IMR-90 (cell line): ENCODE data around the gene IRF2BP1. TPM values are rescaled to one million over a fixed set of nuclear protein-coding genes. Genes with fewer than 3 reads are reported as not detected.

Source experiments
- ATAC-seq: fragments of 200-7000 bp; cut with Tn5 transposase; 2 replicates; pipeline ENCODE4 v1.9.1; 2020; ENCODE audit warnings: low read depth, mild to moderate bottlenecking, moderate library complexity
- BruUV-seq: library from RNA; stranded (reverse); fragments of 400-500 nt; replicated peaks from 2 replicates; lab custom pipeline; 2021; lab: Mats Ljungman, UMichigan
- CTCF ChIA-PET: fragments of 300-600 bp; formaldehyde crosslinking; extraction: SDS; loops from one replicate; lab custom pipeline; 2021; ENCODE audit warnings: antibody characterized with exemption; lab: Yijun Ruan, JAX
- POLR2A ChIA-PET: fragments of 300-600 bp; sonication (Branson Sonifier 250); formaldehyde crosslinking; loops from one replicate; lab custom pipeline; 2022; ENCODE audit warnings: antibody characterized with exemption; ENCODE audit not compliant: unreplicated experiment; lab: Charles Lee
- DNase-seq: peaks from one replicate; pipeline ENCODE4 v3.0.0; 2013
- H2AFZ ChIP-seq: replicated peaks from 2 replicates; pipeline ENCODE3; 2013; ENCODE audit warnings: low read length, mild to moderate bottlenecking; ENCODE audit not compliant: poor library complexity
- H2AK5ac ChIP-seq: 2 replicates; pipeline ENCODE4 v1.6.1; 2013; ENCODE audit warnings: low read depth, low read length, inconsistent platforms
- H2AK9ac ChIP-seq: replicated peaks from 2 replicates; pipeline ENCODE3; 2013; ENCODE audit warnings: mild to moderate bottlenecking, low read depth, low read length, moderate library complexity; ENCODE audit not compliant: poor library complexity
- H2BK120ac ChIP-seq: 2 replicates; pipeline ENCODE4 v1.6.1; 2013; ENCODE audit warnings: low read depth, low read length, inconsistent platforms
- H2BK15ac ChIP-seq: 3 replicates; pipeline ENCODE4 v1.6.1; 2013; ENCODE audit warnings: low read depth, low read length, inconsistent platforms
- H2BK20ac ChIP-seq: 2 replicates; pipeline ENCODE4 v1.6.1; 2013; ENCODE audit warnings: low read depth, mild to moderate bottlenecking, inconsistent platforms, low read length, moderate library complexity
- H2BK5ac ChIP-seq: 2 replicates; pipeline ENCODE4 v1.6.1; 2013; ENCODE audit warnings: mild to moderate bottlenecking, low read depth, low read length, inconsistent platforms; ENCODE audit not compliant: poor library complexity, severe bottlenecking
- H3K14ac ChIP-seq: replicated peaks from 2 replicates; pipeline ENCODE4 v1.6.1; 2013; ENCODE audit warnings: low read depth, low read length, inconsistent platforms
- H3K18ac ChIP-seq: 2 replicates; pipeline ENCODE4 v1.6.1; 2013; ENCODE audit warnings: low read depth, low read length, control low read depth
- H3K23ac ChIP-seq: 2 replicates; pipeline ENCODE4 v1.6.1; 2013; ENCODE audit warnings: low read depth, low read length, inconsistent platforms
- H3K27ac ChIP-seq: 2 replicates; pipeline ENCODE4 v1.5.1; 2013; ENCODE audit warnings: mild to moderate bottlenecking, control low read depth, low read length; ENCODE audit not compliant: insufficient read depth
- H3K27me3 ChIP-seq: 2 replicates; pipeline ENCODE4 v1.6.1; 2013; ENCODE audit warnings: low read length; ENCODE audit not compliant: control insufficient read depth, insufficient read depth
- H3K36me3 ChIP-seq: 2 replicates; pipeline ENCODE4 v1.6.1; 2013; ENCODE audit warnings: low read length, mixed read lengths; ENCODE audit not compliant: control insufficient read depth, insufficient read depth
- H3K4ac ChIP-seq: 2 replicates; pipeline ENCODE4 v1.6.1; 2013; ENCODE audit warnings: low read depth, low read length, inconsistent platforms
- H3K4me1 ChIP-seq: 2 replicates; pipeline ENCODE4 v1.6.1; 2013; ENCODE audit warnings: low read length, mixed read lengths; ENCODE audit not compliant: control insufficient read depth, insufficient read depth
- H3K4me2 ChIP-seq: 2 replicates; pipeline ENCODE4 v1.6.1; 2013; ENCODE audit warnings: low read depth, mild to moderate bottlenecking, control low read depth, low read length, moderate library complexity
- H3K4me3 ChIP-seq: 2 replicates; pipeline ENCODE4 v1.5.1; 2013; ENCODE audit warnings: low read depth, mild to moderate bottlenecking, control low read depth, low read length, moderate library complexity; ENCODE audit not compliant: insufficient read depth
- H3K56ac ChIP-seq: 2 replicates; pipeline ENCODE4 v1.6.1; 2013; ENCODE audit warnings: low read length, inconsistent platforms; ENCODE audit not compliant: insufficient read depth; ENCODE audit errors: extremely low read depth
- H3K79me1 ChIP-seq, 2 experiments: 2 replicates each; pipeline ENCODE4 v1.6.1; 2013; ENCODE audit warnings: low read length in 2 of 2, inconsistent platforms in 1 of 2, low read depth in 1 of 2
- H3K9ac ChIP-seq: 2 replicates; pipeline ENCODE4 v1.6.1; 2013; ENCODE audit warnings: low read depth, low read length, control low read depth
- H3K9me1 ChIP-seq: 2 replicates; pipeline ENCODE4 v1.6.1; 2013; ENCODE audit warnings: low read length, inconsistent platforms; ENCODE audit not compliant: insufficient read depth
- H3K9me3 ChIP-seq: 2 replicates; pipeline ENCODE4 v1.6.1; 2013; ENCODE audit warnings: low read length; ENCODE audit not compliant: control insufficient read depth, insufficient read depth
- H4K20me1 ChIP-seq: 2 replicates; pipeline ENCODE4 v1.6.1; 2013; ENCODE audit warnings: low read length, inconsistent platforms; ENCODE audit not compliant: insufficient read depth
- H4K5ac ChIP-seq: 2 replicates; pipeline ENCODE4 v1.6.1; 2013; ENCODE audit warnings: mild to moderate bottlenecking, low read depth, low read length, control low read depth
- H4K8ac ChIP-seq, 2 experiments: 2 replicates each; pipeline ENCODE4 v1.6.1; 2013; ENCODE audit warnings: low read depth in 2 of 2, low read length in 2 of 2, control low read depth in 1 of 2, inconsistent platforms in 1 of 2
- H4K91ac ChIP-seq: 2 replicates; pipeline ENCODE4 v1.6.1; 2013; ENCODE audit warnings: low read depth, low read length, inconsistent platforms; ENCODE audit not compliant: insufficient read depth
- BHLHE40 ChIP-seq: fragments of 150-350 bp; IDR thresholded peaks from 2 replicates; pipeline ENCODE4 v1.6.1; 2016; ENCODE audit warnings: mild to moderate bottlenecking, low read depth, low read length
- POLR2A ChIP-seq: IDR thresholded peaks from 2 replicates; pipeline ENCODE4 v1.6.1; 2012; ENCODE audit warnings: mild to moderate bottlenecking, low read depth, low read length
- WGBS, 2 experiments: methylation state at CpG; one replicate each; pipeline versions ENCODE4 v1.1.5 to v1.1.7; 2013; ENCODE audit warnings: missing lambda C conversion rate in 2 of 2; ENCODE audit not compliant: insufficient read length in 1 of 2; ENCODE audit errors: extremely low coverage in 2 of 2; 5-methylcytosine and 5-hydroxymethylcytosine counted together
- dilution Hi-C: fragments of 300-500 bp; cut with HindIII; formaldehyde crosslinking; loops from one replicate; pipeline ENCODE4 v1.14.3; 2018; ENCODE audit warnings: low sequenced_read_pairs; ENCODE audit not compliant: unreplicated experiment
- in situ Hi-C: fragments of 300-500 bp; cut with MboI; formaldehyde crosslinking; loops from 3 replicates; pipeline ENCODE4 v1.14.3; 2019; ENCODE audit warnings: low sequenced_read_pairs, inconsistent platforms, mixed read lengths
- intact Hi-C: fragments of 100-400 bp; cut with micrococcal nuclease; formaldehyde crosslinking; loops from 2 replicates; pipeline ENCODE4 v1.10.0; 2022
- polyA plus RNA-seq, 3 experiments: library from polyadenylated mRNA; depleted of rRNA; stranded (reverse); fragments of >200 nt; gene quantifications; 2 replicates each; pipeline ENCODE4 v1.2.3, GENCODE V29; 2012; ENCODE audit warnings: low replicate concordance in 1 of 3
- total RNA-seq: library from RNA; depleted of rRNA; stranded (reverse); fragments of >200 nt; gene quantifications from 2 replicates; pipeline ENCODE4 v1.2.3, GENCODE V29; 2012

The IRF2BP1 gene
- total and polyA plus RNA-seq, 2 of the 4 experiments (the other 2 are of a cell fraction): 4.5 to 8.5 TPM

- Histone ChIP-seq H2BK120ac (no peak overlapping the region), H3K9me3 (no peaks in the 10 kb centered on the region; the same call in none of the 2 replicates), H2AFZ (no peak overlapping the region), H4K20me1 (no peaks in the 10 kb centered on the region), H4K5ac (no peak overlapping the region), H3K79me1 (no peaks in the 10 kb centered on the region), H3K9me1 (no peaks in the 10 kb centered on the region), H4K91ac (no peak overlapping the region), H2BK20ac (no peak overlapping the region), H3K4ac (no peak overlapping the region), H3K23ac (no peak overlapping the region), H3K36me3 (no peaks in the 10 kb centered on the region), H4K8ac (no peak overlapping the region), H3K4me2 (no peak overlapping the region), H3K9ac (no peak overlapping the region), H3K18ac (no peak overlapping the region), H3K27ac (no peak overlapping the region), H3K56ac (no peak overlapping the region), H2AK9ac (no peak overlapping the region), H3K4me1 (no peaks in the 10 kb centered on the region), H3K4me3 (no peak overlapping the region), H3K27me3 (peaks cover 47% of the 10 kb centered on the region), H2BK15ac (no peak overlapping the region), H3K14ac (no peak overlapping the region), H2BK5ac (no peak overlapping the region), H2AK5ac (no peak overlapping the region)
- dilution Hi-C loops (no loop called here), in situ Hi-C loops (no loop called here), intact Hi-C loops (no loop called here)
- 70% methylated on average over 2 of the region's 9 CpGs; no CpG with 5 or more reads in 1 of the 2 experiments for WGBS, 2 experiments
- BruUV-seq: no TSS peak
- CTCF ChIA-PET: no interaction called here
- ATAC-seq: no peak
- POLR2A ChIA-PET: no interaction called here
- no peak for DNase-seq
- TF ChIP-seq POLR2A (no peak), BHLHE40 (no peak)
Observed at GRCh38 chr19:45933759-45934158, 47.8 kb upstream of the IRF2BP1 start.
